DMS 273 treated with DMSO at 0.1 percent for 48 hours (cell line): ENCODE data around the gene MRC1.

ENCODE experiments used
- DNase-seq: peaks from one replicate; lab custom pipeline; 2025; lab: John Stamatoyannopoulos, UW

The MRC1 gene

DNA sequence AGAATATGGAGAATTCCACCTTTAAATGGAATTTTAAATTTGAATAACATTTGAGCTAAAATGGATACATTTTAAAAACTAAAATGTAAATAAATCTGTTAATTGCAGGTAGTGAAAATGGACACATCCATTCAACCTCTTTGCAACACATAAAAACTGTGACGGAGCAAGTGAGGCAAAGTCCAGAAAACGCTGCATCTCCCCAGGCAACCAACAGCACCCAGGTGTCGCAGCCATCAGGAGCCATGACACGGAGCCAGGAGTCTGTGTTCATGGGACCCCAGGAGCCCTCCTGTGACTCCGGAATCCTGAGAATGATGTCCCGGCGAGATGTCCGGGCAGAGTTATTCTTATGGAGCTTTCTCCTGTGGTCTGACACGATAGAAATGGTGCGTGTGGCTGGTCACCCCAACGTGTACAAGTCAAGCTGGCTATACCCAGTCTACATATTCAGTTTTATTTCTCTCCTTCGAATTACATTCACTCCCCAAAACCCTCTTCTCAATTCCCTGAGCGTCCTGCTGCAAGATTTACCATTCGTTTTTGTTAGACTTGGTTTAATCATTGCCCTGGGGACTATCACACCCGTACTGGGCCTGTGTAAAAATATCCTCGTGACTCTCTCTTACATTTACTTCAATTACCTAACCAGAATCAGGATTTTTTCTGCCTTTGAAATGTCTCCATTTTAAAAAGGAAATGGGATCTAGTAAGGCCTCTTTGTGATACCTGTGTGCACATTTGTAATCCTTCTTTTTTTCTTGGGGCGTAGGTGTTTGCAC is 13.1 kb upstream of the MRC1 start:
- no peak for DNase-seq

DNA sequence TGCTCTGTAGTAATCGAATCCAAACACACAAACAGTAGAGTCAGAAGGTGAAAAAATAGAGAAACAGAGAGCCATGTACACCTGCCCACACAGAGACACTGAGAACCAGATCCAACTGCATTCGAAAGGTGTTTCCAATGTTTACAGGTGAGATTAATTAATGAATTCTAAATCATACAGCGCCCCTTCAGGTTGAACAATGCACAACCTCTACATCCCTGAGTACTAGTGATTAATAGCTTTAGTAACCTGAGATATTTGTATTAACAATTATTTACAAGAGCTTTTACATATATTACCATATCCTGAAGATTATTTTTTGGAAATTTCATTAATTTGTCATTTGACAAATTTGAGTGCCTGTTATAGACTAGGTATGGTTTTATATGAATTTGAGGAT is 7.6 kb upstream of the MRC1 start:
- DNase-seq, result no peak

DNA sequence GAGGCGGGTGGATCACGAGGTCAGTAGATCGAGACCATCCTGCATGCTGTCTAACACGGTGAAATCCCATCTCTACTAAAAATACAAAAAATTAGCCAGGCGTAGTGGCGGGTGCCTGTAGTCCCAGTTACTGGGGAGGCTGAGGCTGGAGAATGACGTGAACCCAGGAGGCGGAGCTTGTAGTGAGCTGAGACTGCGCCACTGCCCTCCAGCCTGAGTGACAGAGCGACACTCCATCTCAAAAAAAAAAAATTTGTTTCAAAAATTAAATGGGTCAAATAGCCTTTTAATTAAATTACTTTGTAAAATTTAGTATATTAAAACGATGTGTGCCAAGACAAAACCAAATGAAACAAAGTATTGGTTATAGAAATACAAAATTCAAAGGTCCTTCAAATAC is 6.8 kb upstream of the MRC1 start:
- DNase-seq, result no peak

DNA sequence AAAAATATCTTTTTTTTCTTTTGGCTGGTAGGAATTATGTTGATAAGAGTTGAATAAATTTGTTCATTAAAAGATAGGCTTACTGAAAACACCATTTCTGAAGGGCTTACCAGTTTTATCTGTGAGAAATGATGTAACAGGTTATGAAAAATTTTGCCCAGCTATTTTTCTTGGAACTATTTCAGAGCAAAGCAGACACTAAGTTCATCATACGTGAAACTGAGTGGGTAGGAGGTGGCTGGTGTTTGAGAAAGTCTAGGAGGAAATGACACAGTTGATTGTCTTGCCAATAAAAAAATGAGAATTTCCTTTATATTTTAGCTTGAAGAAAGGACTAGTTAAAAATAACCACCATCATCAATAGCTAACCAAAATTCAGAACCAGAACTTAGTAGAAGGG is 6.2 kb upstream of the MRC1 start:
- DNase-seq, result no peak

DNA sequence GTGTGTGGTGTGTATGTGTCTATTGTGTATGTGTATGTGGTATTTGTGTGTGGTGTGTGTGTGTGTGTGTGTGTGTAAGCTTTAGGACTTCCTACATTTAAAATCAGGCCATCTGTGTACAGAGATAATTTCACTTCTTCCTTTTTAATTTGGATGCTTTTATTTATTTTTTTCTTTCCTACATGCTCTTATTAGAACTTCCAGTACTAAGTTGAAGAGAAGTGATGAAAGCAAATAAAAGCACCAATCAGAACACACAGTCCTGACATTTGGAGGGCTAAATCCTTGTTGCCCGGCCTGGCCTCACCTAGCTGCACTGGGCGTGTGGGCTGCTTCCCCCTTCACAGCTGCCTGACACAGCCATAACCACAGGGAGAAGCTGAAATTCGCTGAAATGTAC is 3.8 kb upstream of the MRC1 start:
- no peak for DNase-seq

DNA sequence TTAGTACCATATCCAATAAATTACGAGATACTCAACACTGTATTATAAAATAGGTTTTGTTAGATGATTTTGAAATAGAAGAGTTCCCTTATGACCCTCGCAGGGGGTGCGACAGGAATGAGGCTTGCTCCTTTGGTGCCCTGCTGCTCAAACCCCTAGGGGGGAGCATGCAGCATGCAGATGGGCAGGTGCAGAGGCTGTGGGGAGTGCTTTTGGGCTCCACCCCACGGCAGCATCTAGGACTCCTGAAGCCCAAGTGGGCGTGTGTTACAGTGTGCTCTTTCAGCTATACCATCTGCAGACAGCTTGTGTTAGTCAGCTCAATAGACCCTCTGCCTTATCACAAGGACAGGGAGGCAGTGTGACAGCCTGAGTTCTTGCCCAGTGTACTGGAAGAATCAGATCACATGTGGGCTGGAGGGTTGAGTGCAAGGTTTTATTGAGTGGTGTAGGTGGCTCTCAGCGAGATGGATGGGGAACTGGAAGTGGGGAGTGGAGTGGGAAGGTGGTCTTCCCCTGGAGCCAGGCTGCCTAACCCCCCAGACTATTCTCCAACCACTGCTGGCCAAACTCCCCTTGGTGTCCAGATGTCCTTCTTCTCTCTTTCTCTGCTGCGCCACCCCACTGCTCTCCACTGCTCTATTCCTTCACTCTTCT is 3.1 kb upstream of the MRC1 start:
- no peak for DNase-seq

DNA sequence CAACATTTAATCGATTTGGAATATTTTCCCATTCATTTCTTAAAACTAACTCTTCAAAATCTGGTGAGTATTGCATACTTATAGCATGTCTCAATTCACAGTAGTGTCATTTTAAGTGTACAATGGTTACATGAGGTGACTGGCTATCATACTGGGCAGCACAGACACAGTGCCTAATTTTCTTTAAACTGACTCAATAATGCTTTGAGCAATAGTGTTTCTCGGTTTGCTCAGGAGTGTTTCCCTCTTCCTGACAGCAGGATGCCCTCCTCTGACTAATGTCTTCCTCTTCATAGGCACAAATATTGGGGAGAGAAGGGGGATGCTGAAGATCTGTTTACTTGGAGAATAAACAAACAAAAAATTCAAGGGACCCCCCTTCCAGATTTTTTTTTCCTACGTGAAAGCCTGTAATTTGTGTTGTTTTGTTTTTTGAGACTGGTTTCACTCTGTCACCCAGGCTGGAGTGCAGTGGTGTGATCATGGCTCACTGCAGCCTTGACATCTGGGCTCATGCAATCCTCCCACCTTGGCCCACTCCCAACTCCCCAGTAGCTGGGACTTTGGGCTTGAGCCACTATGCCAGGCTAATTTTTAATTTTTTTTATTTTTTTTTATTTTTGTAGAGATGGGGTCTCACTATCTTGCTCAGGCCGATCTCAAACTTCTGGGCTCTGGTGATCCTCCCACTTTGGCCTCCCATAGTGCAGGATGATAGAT is 2.2 kb downstream of the MRC1 start:
- no peak for DNase-seq

DNA sequence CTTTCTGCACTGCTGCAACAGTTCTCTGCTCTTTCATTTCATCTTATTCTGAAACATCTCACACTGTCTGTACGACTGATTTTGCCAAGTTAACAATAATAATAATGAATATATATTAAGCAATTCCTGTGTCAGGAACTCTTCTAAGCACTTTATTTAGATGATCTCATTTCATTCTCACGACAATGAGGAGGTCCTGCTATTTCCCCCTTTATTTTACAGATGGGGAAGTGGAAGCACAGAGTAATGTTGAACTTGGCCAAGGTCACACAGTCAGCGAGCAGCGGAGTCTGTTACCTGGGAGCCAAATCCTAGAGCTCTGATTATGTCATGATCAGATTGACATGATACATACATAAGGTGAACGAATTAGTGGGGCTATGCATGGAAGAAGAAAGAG is 5.8 kb downstream of the MRC1 start:
- no peak for DNase-seq

DNA sequence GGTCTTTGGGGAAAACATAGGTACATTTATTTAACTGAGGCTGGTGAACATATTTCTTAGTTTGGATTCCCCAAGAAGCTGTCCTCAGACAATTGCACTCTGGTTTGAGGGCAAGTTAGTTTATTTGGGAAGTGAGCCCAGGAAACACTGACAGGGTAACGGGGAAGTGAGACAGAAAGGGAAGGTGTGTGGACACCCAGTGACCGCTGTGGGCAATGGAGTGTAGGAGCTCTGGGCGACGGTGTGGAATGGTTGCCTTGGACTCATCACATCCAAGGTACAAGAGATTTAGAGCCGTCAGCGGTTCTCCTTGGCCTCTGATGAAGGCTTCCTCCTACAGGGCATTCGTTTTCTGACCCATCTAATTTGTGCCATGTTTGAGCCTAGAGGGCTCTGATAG is 7.1 kb downstream of the MRC1 start:
- no peak for DNase-seq

DNA sequence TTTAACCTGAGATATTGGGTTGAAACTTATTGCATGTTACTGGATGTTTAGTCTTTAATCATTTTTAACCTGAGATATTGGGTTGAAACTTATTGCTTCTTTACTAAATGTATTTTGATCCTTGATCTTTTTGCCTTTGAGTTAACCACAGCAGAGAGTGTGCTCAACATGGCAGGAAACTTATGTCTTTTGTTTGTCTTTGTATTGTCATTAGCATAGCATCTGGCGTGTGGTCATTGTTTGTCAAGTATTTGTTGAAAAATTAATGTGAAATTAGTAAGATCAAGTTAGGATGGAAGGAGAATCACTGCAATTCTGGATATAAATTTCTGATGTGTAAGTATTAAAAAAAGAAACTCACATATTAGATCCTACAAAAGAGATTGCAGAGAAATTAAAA is 8.2 kb downstream of the MRC1 start:
- DNase-seq, result no peak

DNA sequence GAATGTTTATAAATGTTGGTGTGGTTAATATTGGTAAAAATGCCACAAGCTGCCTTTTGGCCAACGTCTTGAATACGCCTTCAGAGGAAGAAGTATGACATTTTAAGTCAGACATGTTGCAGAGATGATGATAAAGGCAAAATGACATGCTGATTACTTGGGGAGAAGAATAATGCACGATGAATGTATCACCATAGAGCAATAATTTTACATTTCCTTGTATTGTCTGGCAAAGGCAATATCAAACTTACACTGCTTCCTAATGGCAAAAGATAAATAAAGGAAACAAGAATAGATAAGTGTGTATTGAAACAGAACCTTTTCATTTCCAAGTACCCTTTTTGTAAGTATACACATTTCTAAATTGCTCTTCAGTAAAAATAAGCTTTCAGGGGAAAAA is 8.6 kb downstream of the MRC1 start:
- no peak for DNase-seq

DNA sequence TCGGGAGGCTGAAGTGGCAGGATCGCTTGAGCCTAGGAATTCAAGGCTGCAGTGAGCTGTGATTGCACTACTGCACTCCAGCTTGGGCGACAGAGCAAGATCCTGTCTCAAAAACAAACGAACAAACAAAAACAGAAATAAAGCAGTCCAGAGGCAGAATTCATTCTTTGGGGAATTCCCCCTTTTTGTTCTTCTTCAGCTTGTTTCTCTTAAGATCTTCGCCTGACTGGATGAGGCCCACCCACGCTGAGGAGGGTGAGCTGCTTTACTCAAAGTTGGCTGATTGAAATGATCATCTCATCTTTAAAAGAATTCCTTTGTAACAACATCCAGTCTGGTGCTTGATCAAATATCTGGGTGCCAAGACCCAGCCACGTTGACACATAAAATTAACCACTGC is 10.7 kb downstream of the MRC1 start:
- DNase-seq, result no peak

DNA sequence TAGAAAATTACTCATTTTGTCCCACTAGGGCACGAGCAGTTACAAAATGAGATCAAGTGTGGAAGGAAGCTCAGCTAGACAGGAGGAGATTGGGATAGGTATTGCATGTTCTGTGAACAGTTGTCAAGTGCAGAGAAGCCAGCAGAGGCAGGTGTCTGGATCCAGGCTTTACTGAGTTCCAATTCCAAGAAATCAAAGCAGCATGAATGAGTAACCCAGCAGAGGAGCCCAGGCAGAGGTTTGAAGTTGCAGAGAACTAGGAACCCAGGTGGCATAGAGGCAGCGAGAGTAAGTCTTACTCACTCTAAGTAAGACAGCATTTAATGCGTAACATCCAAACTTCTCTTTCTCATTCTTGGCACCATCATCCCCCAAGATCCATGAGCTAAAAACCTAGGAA is 11.8 kb downstream of the MRC1 start:
- no peak for DNase-seq

DNA sequence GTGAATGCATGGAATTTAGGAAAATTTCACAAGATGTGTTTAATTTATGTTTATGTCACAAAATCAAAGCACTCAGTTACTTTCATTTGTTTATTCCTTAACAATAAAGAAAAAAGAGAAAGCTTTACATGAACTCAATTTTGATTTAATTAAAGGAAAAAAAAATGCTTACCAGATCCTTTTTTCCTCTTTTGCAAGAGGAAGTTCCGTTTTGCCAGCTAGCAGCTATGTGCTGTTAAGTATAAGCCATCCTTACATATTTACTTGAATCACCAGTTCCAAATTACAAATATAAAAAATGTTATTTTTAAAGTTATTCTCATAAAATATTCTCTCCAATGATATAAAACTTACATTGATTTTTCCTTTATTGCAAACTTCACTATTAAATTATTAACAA is 12.7 kb downstream of the MRC1 start:
- no peak for DNase-seq

DNA sequence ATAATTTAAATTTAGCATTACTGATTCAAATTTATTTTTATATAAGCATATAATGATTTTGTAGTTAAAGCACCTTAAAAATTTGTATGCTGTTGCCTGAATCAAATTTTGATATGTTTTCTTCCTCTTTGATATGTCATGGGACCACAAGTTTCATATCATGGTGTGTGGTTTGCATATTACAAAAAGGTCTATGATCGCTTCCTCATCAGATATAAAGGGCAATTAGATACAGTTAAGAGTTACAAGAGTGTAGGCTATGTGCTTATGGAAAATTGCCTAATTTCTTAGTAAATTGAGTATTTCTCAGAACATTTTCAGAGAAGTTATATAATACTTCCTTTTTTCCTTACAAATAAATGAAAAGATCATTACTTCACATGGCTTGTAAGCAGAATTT is 22.2 kb downstream of the MRC1 start:
- no peak for DNase-seq

DNA sequence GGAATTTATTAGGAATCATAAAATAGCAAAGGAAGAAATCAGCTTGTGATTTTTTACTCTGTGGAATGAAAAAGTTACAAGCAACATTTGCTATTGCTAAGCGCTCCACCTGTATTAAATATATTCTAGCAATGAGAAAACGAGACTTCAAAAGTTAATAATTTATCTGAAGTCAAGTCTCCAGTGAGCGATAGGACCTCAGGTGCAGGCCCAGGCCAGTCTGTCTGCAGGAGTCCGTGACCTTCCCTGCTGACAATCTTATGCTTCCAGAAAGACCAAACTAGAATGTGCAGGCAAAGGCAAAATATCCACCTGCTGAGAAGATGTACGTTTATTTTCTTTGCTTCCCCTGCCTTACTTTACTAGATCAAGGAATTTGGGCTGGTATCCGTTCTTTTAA is 22.7 kb downstream of the MRC1 start:
- no peak for DNase-seq

DNA sequence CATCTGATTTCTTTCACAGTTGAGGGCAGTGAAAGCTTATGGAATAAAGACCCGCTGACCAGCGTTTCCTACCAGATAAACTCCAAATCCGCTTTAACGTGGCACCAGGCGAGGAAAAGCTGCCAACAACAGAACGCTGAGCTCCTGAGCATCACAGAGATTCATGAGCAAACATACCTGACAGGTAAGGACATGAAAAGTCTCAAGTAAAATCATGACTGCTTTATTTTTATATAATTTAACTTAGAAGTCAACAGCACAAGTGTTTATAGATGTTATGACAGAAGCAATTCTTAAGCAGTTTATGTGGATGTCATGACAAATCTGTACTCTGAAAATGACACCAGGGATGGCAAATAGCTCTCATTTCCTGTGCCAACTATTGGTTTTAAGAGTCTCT is 24.5 kb downstream of the MRC1 start:
- DNase-seq, result no peak

DNA sequence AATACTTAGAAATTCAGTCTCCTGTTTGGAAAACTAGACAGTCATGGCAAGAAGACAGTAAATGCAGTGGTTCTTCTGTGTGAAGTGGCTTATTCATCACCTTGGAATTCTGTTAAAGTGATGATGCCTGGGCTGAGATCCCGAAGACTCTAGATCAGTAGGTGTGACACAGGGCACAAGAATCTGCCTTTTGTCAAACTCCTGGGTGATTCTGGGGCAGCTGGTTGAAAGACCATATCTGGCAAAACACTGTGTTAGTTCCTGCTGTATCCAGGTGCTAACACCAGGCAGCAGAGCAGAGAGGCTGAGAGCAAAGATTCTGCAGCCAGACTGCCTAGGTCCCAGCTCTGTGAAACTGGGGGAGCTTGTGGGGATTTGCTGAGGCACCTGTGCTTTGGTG is 26.5 kb downstream of the MRC1 start:
- no peak for DNase-seq

DNA sequence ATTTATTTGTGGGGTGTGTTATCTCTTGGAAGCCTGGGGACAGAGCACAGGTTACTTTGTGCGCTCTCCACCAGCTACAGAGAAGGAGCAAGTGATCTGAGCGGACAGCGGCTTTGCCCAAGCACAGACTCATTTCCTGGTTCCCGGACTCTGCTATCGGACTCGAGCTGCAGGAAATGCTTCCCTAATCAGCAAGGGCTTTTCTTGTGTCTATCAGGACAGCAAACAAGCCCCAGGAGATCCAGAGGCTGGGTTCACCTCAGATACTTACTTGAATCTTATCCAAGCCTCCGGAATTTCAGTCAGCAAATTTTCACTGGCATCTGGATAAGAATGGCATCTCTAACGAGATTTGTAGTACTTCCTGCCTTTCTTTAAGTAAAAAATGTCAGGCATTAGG is 27.8 kb downstream of the MRC1 start:
- no peak for DNase-seq

DNA sequence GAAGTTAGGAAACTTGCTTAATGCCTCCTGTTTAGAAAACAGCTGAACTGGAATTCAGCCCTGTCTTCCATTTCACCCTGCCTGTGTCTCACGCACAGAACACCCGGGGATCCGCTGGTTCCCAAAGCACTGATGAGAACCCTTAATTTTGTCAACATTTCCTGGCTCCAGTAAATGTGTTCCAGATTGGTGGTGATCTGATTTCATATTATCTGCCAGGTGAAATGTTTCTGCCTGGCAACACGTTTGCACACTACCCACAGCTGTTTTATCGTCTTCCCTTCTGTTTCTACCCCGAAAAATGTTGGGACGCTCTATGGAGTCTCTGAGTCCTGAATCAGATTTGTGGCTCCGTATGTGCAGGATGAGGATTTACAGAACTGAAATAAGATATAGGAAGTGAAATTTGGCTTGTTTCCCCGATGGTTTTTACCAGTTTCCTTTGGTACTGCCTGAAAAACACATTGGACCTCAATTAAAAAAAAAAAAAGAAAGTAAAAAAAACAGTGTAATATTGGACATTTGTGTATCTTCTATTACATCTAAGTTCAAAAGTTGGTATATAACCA is 29.0 kb downstream of the MRC1 start:
- peak; percentile 42 for DNase-seq

DNA sequence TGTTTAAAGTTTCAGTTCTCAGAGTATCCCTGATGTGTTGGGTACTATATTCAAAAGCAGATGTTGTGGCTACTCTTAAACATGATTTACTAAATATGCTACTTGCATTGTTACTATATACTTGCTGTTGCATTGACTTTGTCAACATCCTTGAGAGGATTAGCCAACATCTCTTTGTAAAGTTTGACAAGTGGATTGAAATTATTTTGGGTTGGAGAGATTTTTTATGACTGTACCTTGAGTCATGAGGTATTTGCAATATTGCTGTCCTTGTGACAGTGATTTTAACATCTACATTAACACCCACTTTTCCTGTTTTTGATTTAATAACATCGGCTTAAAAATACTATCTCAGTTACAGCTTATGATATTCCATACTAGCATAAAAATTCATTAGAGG is 31.9 kb downstream of the MRC1 start:
- no peak for DNase-seq

DNA sequence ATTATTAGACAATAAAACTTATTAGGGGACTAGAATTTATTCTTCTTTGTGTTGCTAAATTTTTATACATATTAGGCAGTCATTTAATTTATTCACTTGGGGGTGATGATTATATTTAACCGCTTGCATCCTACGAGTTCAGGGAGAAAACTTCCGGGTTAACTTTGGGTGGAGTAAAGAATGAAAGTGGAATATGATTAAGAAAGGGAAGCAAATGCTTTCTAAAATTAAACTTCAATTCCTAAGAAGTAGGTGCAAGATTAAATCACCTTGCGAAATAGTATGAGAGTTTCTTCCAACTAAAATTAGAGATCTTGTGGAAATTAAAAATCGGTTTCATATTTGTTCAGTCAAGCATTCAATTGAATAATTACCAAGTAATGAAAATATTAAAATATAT is 33.5 kb downstream of the MRC1 start:
- no peak for DNase-seq
